Stimulated activated CD8-positive, alpha-beta memory T cell treated with anti-CD3 and anti-CD28 coated beads, Interleukin-2, amount 100 ng/mL, for 1 hour (primary cell): ENCODE measurements around the gene FOXP1.

Experiments used
- DNase-seq, 2 donors: peaks; one replicate each; pipeline ENCODE4 v3.0.0-alpha.2; 2020; ENCODE audit warnings: low read depth in 2 of 2

FOXP1 gene

DNA sequence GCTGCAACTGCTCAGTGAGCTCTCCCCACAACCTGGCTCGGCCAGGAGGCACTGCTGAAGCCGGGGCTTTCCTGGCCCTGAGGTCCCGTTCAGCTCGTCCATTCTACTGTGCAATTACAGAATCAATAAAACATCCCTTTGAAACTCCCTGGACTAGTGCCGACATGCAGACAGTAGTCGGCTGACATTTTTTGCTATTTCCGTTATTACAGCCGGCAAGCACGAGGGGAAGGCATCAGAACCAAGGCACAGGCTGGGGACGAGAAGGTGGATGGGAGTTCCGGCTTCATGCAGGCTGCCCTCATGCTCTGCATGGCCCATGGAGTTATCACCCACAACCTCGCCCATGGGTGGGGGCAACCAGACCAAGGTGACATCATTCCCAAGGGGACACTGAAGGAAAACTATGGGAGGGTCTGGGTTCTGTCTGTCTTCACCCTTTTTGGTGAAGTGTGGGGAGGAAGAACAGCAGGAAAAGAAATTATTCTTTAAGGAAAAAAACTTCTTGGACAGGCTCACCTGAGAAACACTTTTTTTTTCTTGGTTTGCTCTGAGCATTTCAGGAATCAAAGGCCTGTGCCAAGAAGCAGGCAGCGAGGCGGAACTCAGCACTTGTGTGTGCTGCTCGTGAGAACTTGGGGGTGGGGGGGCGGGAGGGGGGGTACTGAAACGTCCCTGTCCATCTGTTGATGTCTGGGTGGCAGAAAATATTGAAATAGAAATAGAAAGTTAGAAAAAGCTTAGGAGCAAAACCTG, 154.5 kb downstream of the FOXP1 start:
- DNase-seq, result no peak

DNA sequence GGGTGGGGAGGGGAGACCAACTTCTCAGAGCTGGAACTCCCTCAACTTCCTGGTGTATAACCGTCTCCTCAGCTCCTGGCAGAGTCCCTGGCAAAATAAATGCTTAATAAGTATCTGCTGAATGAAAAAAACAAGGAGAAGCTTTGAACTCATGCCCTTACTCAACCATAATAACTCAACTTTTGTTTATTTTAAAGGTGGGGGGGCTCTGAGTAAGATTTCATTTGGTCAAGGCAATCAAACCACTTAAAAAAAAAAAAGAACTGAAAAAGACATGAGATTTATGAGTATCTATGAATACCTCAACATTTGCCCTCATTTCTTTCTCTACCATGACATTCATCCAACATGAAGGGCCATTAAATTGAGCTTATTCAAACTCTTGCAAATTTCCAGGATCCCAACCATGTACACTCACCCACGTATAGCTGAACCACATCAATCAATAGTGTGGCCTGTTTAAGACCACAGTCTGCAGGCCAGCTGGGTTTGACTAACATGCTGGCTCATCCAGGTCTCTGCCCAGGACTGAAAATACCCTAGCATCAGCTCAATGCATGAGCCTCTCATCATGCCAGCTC, 157.9 kb downstream of the FOXP1 start:
- no peak for DNase-seq

DNA sequence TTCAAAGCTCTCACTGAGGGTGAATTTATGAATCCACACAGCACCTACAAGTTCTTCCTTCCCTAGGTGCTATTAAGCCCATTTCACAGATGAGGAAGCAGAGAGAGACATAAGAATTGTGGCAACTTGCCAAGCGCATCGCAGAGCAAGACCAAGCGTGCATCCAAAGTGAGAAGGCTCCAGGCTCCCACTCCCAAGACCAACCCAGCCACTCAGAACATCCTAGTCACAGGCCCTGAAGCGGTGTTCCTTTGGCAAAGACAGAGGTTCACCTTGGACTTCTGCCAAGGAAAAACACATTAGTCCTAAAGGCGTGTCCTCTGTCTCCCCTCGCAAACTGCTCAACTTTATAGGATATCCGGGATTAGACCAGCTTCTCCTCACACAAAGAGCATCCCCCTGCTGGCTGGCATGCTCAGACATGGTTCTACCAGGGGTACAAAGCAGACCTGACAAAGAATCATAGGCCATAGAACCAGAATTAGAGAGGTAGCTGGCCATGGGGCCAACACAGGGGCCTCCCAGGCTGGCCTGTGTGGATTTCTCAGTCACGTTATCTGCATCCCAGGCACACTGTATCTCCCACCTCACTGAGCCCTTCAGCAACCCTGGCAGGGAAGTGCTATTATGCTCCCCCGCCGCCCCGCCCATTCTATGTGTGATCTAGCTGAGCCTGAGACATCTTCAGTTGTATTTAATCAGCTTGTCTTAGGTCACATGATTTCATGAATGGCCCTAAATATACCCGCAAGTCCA, 160.2 kb downstream of the FOXP1 start:
- no peak for DNase-seq

DNA sequence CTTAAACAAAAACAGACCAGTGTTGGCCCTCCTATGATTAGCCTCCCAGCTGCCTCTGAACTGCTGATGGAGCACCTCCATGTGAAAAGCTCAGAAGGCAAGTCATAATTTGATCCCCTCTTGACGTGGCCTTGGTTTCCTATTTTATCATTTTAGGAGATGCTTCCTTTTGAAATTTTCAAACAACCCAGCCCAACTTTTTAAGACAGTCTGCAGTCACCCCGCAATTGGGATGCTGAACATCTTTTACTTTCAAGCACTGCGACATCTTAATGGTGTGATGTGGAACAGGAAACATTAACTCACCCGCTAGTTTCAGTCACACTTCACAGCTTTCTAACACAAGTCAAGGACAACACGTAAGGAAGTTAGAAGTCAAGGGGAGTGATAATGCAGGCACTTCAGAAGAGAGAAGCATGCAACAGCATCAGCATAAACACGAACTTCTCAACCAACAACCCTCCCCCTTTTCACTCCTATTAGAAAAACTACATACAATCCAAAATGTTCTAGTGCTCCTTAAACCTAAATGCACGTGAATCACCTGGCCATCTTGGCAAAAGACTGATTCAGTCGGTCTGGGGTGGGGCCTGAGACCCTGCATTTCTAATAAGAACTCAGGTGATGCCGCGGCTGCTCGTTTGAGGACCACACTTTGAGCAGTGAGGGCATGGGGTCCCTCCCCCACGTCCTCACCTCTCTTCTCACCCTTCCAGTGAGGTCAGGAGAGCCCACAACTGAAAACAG, 161.5 kb downstream of the FOXP1 start:
- DNase-seq, result no peak

DNA sequence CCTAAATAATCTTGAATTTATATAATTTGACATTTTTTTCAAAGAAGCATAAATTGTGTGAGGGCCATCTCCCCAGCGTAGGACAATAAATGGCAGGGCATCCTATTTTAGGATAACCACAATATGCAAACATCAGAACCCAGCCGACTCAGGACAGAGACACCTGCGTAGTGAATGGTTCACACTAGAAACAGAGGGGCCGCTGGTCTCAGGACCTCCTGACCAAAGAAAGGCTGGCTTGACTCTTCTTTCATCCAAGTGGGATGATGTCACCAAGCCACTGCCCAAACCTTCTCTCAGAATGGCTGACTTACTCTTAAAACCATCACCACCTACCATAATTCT, 162.1 kb downstream of the FOXP1 start:
- DNase-seq, result no peak

DNA sequence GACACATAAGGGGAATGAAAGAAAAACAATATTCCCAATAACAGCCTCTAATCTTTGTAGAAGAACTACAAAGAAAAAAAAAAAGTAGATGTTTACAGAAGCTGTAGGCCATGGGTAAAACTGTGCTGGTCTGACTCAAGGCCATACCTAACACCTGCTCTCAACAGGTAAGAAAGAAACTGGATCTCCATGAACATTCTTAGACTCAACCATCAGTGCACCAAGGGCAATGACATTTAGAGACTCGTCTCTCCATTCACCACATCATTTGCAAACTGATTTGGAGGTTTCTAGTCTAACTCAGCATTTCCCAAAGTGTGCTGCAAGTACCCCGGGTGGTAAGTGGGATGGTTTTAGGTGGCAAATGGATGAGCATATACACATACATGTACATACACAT, 164.2 kb downstream of the FOXP1 start:
- DNase-seq, result no peak

DNA sequence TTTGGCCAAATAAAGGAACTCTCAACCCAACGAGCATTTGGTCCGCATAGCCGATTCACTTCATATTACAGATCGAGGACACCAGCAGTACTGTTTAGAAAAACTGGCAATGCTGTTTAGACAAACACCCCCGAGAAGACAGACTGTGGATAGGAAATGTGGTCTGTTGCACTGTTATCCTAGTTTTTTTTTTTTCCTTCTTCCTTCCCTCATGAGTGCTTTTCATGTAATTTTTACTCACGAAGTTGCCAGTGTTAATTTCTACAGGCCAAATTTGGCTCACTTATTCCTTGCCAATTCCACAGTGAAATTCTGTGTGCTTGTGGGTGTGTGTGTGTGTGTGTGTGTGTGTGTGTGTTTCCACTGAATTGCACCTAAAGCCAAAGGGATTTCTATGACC, 165.7 kb downstream of the FOXP1 start:
- DNase-seq, result no peak

DNA sequence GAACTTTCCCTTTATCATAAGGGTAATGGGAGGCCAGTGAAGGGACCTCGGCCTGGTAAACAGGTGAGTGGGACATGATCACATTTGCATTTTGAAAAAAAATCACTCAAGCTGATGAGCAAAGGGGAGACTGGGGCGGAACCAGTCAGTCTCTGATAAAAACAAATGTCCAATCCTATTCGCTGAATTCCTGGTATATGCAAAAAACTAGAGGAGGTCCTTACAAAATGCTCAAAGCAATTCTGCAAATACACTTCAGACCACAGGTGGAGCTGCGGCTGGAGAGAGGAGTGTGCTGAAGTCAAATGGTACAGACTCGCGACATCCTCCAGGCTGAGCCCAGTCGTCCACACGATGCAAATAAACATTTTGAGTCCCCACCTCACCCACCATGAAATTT, 166.7 kb downstream of the FOXP1 start:
- DNase-seq, result no peak

DNA sequence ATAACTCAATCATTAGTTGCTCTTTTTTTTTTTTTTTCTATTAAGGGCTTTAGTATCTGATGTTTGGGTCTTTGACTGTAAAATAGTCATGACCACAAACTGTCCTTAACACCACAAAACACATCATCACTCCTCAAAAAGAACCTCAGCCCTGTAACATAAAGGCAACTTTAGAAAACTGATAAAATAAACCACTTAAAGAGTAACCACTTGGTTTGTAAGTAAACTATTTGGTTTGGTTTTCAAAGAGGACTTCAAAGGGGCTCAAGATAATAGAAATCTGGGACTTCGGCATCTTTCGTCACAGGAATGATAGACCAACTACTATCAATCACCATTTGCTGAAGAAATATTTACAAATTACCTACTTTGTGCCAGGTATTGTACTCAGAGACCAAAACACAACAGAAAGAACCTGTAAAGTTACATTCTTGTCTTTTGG, 167.8 kb downstream of the FOXP1 start:
- DNase-seq, result no peak

DNA sequence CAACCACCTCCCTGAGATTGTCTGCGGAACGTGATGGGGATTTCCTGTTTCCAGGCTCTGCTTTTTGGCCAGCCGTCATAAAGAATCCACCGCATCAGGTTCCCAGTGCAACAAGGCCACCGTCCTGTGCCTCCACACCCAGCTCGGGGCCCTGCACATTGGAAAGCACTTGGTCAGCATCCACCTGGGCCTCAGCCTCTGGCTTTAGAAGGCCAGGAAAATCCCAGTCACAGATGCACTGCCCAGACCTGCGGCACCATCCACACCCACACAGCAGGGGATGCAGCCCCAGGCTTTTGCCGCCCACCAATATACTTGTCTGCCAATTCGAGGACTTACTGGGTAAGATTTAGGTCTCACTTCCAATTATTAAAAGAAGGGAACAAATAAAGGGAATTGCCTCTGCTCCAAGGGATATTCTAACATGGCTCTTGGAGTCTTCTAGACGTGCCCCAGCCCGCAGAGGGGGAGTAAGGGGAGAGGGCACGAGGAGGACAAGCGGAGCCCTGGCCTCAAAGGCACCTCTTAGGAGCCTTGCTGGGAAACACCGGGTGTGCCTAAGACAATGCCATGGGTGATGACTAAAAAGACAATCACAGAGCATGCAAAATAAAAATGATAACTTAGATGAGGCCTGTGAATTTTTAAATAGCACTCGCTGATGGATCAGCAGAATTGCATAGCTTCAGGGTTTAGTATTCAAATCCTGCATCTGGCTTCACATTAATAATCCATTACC, 169.2 kb downstream of the FOXP1 start:
- no peak for DNase-seq

DNA sequence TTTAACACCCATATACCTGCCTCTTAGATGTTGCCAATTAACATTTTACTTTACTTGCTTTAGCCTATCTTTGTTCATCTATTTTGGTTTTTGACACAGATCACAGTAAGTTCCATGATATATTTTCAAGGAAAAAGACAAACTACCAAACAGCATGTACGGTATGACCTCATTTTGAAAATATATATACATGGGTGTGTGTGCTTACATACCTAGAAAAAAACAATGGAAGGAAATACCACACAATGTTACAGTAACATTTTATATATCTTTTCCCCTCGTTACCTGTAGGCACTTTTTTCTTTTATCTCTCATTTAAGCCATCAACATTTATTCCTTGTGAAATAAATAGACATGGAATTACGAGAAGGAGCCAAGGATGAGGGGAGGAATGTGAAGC, 170.0 kb downstream of the FOXP1 start:
- DNase-seq, result no peak

DNA sequence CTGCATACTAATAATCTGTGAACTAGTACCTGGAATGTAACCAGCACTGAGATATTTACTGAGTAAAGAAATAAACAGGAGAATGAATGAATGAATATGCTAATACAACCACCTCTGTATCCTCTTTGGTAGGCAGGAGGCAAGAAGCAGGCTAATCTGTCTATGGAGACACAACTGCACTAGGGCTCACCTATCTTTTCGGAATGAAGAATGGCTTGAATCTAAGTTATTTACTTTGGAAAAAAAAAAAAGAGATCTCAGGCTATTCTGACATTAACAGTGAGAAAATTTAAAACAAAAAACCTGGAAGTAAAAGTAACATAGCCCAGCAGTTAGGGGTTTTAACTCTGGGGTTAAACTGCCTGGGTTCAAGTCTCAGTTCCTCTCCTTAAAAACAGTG, 174.2 kb downstream of the FOXP1 start:
- DNase-seq, result no peak

DNA sequence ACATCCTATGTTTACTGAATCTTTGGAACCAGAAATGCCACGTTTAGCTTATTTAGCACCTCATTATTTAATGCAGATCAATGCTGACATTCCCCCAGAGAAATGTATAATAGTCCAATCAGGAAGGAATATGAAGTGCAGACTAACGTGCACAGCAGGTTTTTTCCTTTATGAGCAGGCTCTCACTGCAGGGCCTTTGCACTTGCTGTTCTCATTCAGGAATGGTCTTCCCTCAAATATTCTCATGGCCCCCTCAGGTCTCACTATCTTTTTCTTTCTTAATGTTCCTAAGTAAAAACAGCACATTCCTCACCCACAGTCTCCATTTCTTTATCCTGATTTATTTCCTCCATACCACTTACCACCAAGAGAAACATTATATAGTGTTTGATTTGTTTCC, 174.6 kb downstream of the FOXP1 start:
- no peak for DNase-seq

DNA sequence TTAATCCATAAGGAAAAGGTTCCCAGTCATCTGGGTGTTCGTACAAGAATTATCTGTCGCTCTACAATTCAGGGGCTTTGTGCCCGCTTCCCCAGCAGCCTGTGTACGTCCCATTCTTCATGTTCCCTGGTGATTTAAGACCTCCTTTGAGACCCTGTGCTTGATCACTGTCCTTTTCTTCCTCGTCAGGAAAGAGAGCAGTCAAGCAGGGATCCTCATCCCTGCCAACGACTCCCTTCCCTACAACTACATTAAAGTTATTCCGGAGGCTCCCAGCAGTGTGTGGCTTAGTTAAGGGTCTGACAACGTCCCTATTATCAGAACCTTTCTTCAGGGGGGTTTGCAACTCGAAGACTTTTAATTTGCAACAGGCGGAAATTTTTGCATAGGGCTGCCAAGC, 175.7 kb downstream of the FOXP1 start:
- DNase-seq, result no peak

DNA sequence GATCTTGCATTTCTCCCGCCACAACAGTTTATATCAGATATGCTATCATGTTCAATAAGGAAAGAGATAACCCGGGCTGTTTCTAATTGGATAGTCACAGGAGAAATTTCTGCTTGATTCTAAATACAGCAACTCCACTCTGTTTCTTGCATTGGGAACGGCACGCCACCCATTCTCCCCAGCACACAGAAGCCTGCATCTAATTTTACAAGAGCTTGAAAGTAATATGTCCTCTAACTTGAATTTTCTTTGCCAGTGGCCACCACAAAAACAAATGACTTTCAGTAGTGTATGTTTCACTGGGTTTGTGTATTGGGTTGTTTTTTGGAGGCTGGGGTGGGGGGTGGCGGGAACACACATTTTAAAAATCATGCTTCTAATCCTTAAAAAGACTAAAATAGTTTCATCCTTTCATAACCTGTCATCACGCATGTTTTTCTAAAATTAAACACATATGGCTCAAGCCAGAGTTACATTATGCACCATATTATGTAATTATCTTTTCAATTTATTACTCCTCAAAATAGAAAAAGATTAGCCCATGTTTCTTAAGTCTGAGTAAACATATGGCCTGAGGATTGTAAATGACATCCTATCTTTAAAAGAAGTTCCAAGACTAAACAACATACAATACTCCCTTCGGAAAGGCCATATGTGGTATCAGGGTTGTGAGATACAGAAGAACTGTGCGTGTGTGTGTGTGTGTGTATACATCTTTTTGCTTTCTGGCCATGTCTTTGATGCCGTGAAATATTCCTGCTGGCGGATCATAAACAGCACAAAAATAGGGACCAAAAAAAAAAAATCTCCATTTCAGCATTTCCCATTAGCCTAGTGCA, 176.3 kb downstream of the FOXP1 start:
- no peak for DNase-seq

DNA sequence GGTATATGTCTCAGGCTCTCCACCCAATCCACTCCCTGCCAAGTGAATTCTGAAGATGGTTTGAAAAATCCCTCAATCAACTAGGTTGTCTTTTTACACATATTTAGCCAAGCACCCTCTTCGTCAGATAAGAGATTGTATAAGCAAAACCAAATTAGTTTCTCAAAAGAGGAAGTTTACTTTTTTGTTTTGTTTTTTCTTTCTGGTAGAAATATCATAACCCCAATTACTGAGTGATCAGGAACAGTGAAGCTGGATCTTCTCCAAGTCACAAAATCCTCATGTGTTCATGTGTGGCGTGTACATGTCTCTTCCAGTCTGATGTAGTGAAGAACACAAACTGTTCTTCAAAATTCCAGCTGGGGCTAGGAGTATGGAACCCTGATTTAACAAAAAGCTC, 180.6 kb downstream of the FOXP1 start:
- no peak for DNase-seq

DNA sequence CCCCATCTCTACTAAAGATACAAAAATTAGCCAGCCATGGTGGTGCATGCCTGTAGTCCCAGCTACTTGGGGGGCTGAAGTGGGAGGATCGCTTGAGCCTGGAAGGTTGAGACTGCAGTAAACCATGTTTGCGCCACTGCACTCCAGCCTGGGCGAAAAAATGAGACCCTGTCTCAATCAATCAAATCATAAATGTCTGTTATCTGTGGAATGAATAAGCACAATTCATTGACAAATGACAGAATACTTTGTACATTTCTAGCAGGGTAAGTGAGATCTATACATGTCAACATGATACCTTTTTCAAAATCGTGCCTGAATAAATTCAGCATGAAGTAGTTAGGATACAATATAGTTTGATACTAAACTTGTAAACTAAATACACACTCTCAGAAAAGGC, 181.2 kb downstream of the FOXP1 start:
- no peak for DNase-seq

DNA sequence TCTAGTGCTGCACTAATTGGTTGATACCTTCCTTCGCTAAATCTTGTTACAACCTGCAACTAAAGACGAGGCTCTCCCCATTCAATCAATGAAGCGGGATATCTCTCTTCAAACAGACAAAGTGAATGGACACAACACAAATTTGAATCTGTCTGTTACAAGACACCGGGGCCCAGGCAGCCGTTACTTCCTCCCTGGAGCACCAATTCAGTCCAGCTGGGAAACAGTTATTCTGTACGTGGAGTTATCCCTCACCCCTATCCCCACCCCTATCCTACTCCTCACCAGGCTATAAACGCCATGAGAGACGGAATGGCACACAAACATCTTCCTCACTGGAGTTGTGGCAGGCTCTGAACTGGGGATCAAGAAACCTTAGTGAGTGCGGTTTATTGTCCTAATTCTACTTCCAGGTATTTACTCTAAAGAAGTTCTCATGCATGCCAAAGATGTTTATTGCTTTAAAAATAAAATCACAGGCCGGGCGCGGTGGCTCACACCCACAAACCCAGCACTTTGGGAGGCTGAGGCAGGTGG, 181.8 kb downstream of the FOXP1 start:
- no peak for DNase-seq

DNA sequence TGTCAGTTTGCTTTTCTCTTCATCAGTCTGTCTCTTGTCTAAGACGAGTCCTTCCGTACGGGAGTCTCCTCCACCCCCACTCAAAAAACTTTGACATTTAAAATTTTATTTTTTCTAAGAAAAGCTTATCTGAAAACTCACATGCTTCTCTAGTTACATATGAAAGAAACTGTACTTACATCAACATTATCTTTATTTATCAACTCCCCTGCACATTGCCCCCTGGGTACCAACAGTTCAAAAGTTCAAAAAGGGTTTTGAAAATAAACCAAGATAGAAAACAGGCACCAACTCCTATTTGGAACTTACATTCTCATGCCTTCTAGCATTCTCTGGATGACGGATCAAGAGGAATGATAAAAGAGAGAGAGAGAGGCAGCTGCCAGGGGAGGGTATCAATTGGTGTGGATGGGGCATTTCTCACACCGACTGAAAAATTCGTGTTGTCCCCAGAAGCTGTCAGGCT, 182.5 kb downstream of the FOXP1 start:
- DNase-seq, result no peak

DNA sequence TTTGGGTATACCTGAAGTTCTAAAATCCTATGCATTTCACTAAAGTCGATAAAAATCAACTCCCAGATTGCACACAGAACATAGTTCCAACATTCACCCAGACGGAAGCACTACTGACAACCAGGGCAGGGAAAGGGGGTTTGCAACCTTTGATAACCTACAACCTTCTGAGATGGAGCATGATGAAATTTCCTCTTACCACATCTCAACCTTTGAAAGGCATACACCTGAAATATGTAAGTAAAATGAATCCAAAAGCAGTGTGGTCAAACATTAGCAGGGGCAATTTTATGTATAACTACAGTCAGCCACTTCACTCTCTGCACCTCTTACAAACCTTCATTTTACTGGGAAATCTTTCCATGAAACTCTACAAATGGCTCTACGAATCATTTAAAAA, 184.1 kb downstream of the FOXP1 start:
- no peak for DNase-seq
